GM21619 (cell line): Measurements from ENCODE around the gene TGFBR3.

Experiments
- ATAC-seq: cut with Tn5 transposase; IDR thresholded peaks from one replicate; pipeline ENCODE4 v1.9.1; 2021; ENCODE audit not compliant: unreplicated experiment

Gene TGFBR3

GRCh38 chr1:91764471-91765115, 121.4 kb downstream of the TGFBR3 start:
- no peak for ATAC-seq

GRCh38 chr1:91763252-91763651, 122.7 kb downstream of the TGFBR3 start:
- no peak for ATAC-seq

GRCh38 chr1:91761295-91761721, 124.6 kb downstream of the TGFBR3 start:
- no peak for ATAC-seq

- ATAC-seq = no peak
Measured at GRCh38 chr1:91760512-91760911, 125.4 kb downstream of the TGFBR3 start.

- ATAC-seq = no peak
Measured at GRCh38 chr1:91759076-91759475, 126.9 kb downstream of the TGFBR3 start.

- ATAC-seq = no peak
Measured at GRCh38 chr1:91757763-91758460, 128.0 kb downstream of the TGFBR3 start.

GRCh38 chr1:91755702-91756287, 130.2 kb downstream of the TGFBR3 start:
- ATAC-seq = no peak

GRCh38 chr1:91754816-91755580, 131.0 kb downstream of the TGFBR3 start:
- no peak for ATAC-seq

GRCh38 chr1:91754348-91754747, 131.6 kb downstream of the TGFBR3 start:
- peak; percentile 40 for ATAC-seq

- ATAC-seq = no peak
Measured at GRCh38 chr1:91753878-91754277, 132.1 kb downstream of the TGFBR3 start.

GRCh38 chr1:91752324-91752723, 133.6 kb downstream of the TGFBR3 start:
- peak; percentile 65 for ATAC-seq

GRCh38 chr1:91751275-91751674, 134.7 kb downstream of the TGFBR3 start:
- ATAC-seq = no peak

GRCh38 chr1:91750398-91750996, 135.5 kb downstream of the TGFBR3 start:
- ATAC-seq = no peak

- ATAC-seq = no peak
Measured at GRCh38 chr1:91749788-91750231, 136.1 kb downstream of the TGFBR3 start.

GRCh38 chr1:91747666-91748065, 138.3 kb downstream of the TGFBR3 start:
- no peak for ATAC-seq

GRCh38 chr1:91746728-91747338, 139.1 kb downstream of the TGFBR3 start:
- ATAC-seq = no peak

- ATAC-seq = no peak
Measured at GRCh38 chr1:91745640-91746373, 140.1 kb downstream of the TGFBR3 start.

GRCh38 chr1:91744953-91745639, 140.9 kb downstream of the TGFBR3 start:
- ATAC-seq = no peak

GRCh38 chr1:91742848-91743292, 143.1 kb downstream of the TGFBR3 start:
- ATAC-seq = no peak
